ENCODE measurements around the gene ARHGAP35.
"Not testable (repeated sequence)": the region's sequence is repeated elsewhere in the genome, so short reads cannot be mapped to it uniquely, and the experiment has no call there.

ARHGAP35 gene

GRCh38 chr19:46821512-46822409, 39.0 kb upstream of the ARHGAP35 start:
- no peak for TF ChIP-seq CTCF (IDR thresholded peaks at IDR 0.05; ENCODE audit: unreplicated experiment in 3 of 3)
- peak overlapping the region in 2 of 3 experiments; percentile 13 to 29 for H3K27ac Mint-ChIP-seq
- no peak overlapping the region for H3K4me3 Mint-ChIP-seq
- no peaks in the 10 kb centered on the region for H3K9me3 Mint-ChIP-seq
- peaks cover 12% of the 10 kb centered on the region for H3K4me1 Mint-ChIP-seq
- H3K27me3 Mint-ChIP-seq (ENCODE audit: low read depth) = peaks cover 5% of the 10 kb centered on the region
- no peaks in the 10 kb centered on the region for H3K36me3 Mint-ChIP-seq (ENCODE audit: low read depth)

DNA sequence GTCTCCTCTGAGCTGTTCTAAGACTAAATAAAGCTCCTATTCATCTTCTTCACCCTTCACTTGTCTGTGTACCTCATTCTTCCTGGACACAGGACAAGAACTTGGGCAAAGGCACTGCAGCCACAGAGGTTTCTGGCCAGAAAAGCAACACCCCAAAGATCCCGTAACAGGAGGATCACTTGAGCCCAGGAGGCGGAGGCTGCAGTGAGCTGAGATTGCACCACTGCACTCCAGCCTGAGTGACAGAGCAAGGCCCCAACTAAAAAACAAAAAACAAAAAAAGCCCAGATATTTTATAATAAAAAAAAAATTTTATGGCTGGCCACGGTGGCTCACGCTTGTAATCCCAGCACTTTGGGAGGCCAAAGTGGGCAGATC, 38.4 kb upstream of the ARHGAP35 start:
- H3K27ac Mint-ChIP-seq = peak overlapping the region in 2 of 3 experiments; percentile 13 to 29
- not testable (repeated sequence) for H3K4me3 Mint-ChIP-seq; H3K9me3 Mint-ChIP-seq; H3K36me3 Mint-ChIP-seq (ENCODE audit: low read depth); H3K27me3 Mint-ChIP-seq (ENCODE audit: low read depth)
- H3K4me1 Mint-ChIP-seq = peaks cover 12% of the 10 kb centered on the region

DNA sequence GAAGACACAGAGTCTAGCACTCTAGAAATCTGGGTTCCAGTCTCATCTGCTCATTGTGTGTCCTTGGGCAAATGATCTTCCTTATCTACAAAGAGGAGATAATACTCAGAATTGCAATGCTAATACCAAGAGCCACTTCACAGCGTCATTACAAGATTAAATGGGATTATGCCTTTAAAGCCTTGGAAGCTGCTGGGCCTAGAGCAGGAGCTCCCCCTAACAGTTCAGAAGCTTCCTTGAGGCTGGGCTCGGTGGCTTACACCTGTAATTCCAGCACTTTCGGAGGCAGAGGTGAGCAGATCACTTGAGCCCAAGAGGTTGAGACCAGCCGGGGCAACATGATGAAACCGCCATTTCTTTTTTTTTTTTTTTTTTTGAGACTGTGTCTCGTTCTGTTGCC, 37.7 kb upstream of the ARHGAP35 start:
- Mint-ChIP-seq H3K4me3 (no peak overlapping the region), H3K27me3 (ENCODE audit: low read depth) (peaks cover 5% of the 10 kb centered on the region), H3K4me1 (peaks cover 12% of the 10 kb centered on the region), H3K9me3 (no peaks in the 10 kb centered on the region), H3K27ac (no peak overlapping the region), H3K36me3 (ENCODE audit: low read depth) (no peaks in the 10 kb centered on the region)
- no peak for TF ChIP-seq CTCF (IDR thresholded peaks at IDR 0.05; ENCODE audit: unreplicated experiment in 3 of 3)

DNA sequence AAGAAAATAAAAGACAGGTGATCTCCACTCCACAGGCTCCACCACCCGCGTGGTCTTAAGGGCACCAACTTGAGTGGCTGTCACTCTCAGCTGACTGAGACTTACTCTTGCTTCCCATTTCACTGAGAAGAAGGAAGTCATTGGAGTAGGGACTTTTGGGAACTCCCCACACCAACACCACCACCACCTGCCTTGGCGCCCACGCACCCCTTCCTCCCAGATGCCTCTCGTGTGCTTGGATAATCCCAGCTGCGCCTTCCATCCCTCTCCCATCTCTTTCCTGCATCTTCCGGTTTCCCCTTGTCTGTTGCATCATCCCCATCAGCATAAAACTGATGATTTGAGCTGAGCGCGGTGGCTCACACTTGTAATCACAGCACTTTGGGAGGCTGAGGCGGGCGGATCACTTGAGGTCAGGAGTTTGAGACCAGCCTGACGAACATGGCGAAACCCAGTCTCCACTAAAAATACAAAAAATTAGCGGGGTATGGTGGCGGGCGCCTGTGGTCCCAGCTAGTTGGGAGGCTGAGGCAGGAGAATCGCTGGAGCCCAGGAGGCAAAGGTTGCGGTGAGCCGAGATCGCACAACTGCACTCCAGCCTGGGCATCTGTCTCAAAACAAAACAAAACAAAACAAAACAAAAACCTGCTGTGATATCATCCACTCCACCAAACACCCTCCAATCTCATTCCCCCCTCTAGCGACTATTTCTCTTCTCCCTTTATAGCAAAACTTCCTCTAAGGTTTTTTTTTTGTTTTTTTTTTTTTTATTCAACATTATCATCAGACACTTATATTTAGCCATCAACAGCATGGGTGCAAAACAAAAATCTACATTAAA, 35.7 kb upstream of the ARHGAP35 start:
- Mint-ChIP-seq H3K36me3 (ENCODE audit: low read depth) (no peaks in the 10 kb centered on the region), H3K27ac (no peak overlapping the region), H3K4me1 (peaks cover 8% of the 10 kb centered on the region), H3K27me3 (ENCODE audit: low read depth) (peaks cover under 1% of the 10 kb centered on the region), H3K9me3 (no peaks in the 10 kb centered on the region), H3K4me3 (no peak overlapping the region)
- TF ChIP-seq CTCF (IDR thresholded peaks at IDR 0.05; ENCODE audit: unreplicated experiment in 3 of 3) = no peak

DNA sequence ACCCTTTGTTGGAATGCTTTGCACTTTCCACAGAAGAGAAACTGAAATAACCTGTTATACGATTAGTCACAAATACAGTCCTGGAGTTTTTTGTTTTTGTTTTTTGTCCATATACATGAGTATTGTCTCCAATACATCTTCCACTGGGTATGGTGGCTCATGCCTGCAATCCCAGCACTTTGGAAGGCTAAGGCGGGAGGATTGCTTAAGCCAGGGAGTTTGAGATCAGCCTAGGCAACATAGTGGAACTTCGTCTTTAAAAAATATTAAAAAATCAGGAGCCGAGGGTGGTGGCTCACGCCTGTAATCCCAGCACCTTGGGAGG, 35.1 kb upstream of the ARHGAP35 start:
- Mint-ChIP-seq H3K4me1 (peaks cover 4% of the 10 kb centered on the region), H3K4me3 (no peak overlapping the region), H3K27ac (no peak overlapping the region), H3K36me3 (ENCODE audit: low read depth) (no peaks in the 10 kb centered on the region), H3K27me3 (ENCODE audit: low read depth) (no peaks in the 10 kb centered on the region), H3K9me3 (peaks cover under 1% of the 10 kb centered on the region)
- TF ChIP-seq CTCF (IDR thresholded peaks at IDR 0.05; ENCODE audit: unreplicated experiment in 3 of 3) = no peak

GRCh38 chr19:46828484-46828883, 32.3 kb upstream of the ARHGAP35 start:
- Mint-ChIP-seq H3K36me3 (ENCODE audit: low read depth) (no peaks in the 10 kb centered on the region), H3K27me3 (ENCODE audit: low read depth) (no peaks in the 10 kb centered on the region), H3K27ac (no peak overlapping the region), H3K4me3 (no peak overlapping the region), H3K4me1 (no peaks in the 10 kb centered on the region), H3K9me3 (peaks cover 5% of the 10 kb centered on the region)
- TF ChIP-seq CTCF (IDR thresholded peaks at IDR 0.05; ENCODE audit: unreplicated experiment in 3 of 3) = no peak

Data from nephron (organoid).